BJ (cell line): ENCODE measurements around the gene GRIK1. TPM values are rescaled to one million over a fixed set of nuclear protein-coding genes. Genes with fewer than 3 reads are reported as not detected.

Experiments used
- CTCF ChIA-PET: fragments of 350-600 bp; formaldehyde crosslinking; extraction: SDS; loops from one replicate; lab custom pipeline; 2021; ENCODE audit warnings: antibody characterized with exemption, inconsistent platforms; lab: Yijun Ruan, JAX
- POLR2A ChIA-PET: fragments of 300-600 bp; sonication (Branson Sonifier 250); formaldehyde crosslinking; extraction: SDS; loops from one replicate; lab custom pipeline; 2021; ENCODE audit warnings: antibody characterized with exemption; lab: Charles Lee
- DNase-seq: peaks from one replicate; pipeline ENCODE4 v3.0.0-alpha.2; 2011; ENCODE audit warnings: low read depth
- H3K27me3 ChIP-seq: 2 replicates; pipeline ENCODE4 v1.6.0; 2011; ENCODE audit warnings: low read length; ENCODE audit not compliant: control insufficient read depth, insufficient read depth
- H3K36me3 ChIP-seq: 2 replicates; pipeline ENCODE4 v1.5.1; 2011; ENCODE audit warnings: low read length; ENCODE audit not compliant: control insufficient read depth, insufficient read depth
- H3K4me3 ChIP-seq: 2 replicates; pipeline ENCODE4 v1.5.1; 2011; ENCODE audit warnings: low read depth, mild to moderate bottlenecking, control low read depth, low read length
- CTCF ChIP-seq: IDR thresholded peaks from 2 replicates; pipeline ENCODE4 v1.5.1; 2011; ENCODE audit warnings: low read depth, mild to moderate bottlenecking, control low read depth, inconsistent platforms, low read length, moderate library complexity; ENCODE audit not compliant: insufficient read depth
- polyA plus RNA-seq: library from polyadenylated mRNA; depleted of rRNA; stranded (reverse); fragments of >200 nt; gene quantifications from 2 replicates; pipeline ENCODE4 v1.2.3, GENCODE V29; 2011

Gene GRIK1
- polyA plus RNA-seq, 1 experiment = 0.04 TPM

GRCh38 chr21:29524055-29524454 is 415.7 kb downstream of the GRIK1 start:
- Histone ChIP-seq H3K4me3 (no peak overlapping the region), H3K27me3 (no peaks in the 10 kb centered on the region), H3K36me3 (no peaks in the 10 kb centered on the region)
- TF ChIP-seq CTCF = no peak
- no peak for DNase-seq
- POLR2A ChIA-PET = interaction anchor here (0.6 kb wide), 1 partner anchor 23 kb away, joined by 4 read pairs; no protein-coding TSS in a partner anchor
- CTCF ChIA-PET = interaction anchor here (0.9 to 1.3 kb wide), 2 partner anchors 24 to 28 kb away, joined by 3 read pairs; no protein-coding TSS in a partner anchor

GRCh38 chr21:29523646-29524045 is 416.1 kb downstream of the GRIK1 start:
- ChIA-PET POLR2A (interaction anchor here (0.6 kb wide), 1 partner anchor 23 kb away, joined by 4 read pairs; no protein-coding TSS in a partner anchor), CTCF (interaction anchor here (0.9 to 1.3 kb wide), 2 partner anchors 24 to 28 kb away, joined by 3 read pairs; no protein-coding TSS in a partner anchor)
- Histone ChIP-seq H3K36me3 (no peaks in the 10 kb centered on the region), H3K27me3 (no peaks in the 10 kb centered on the region), H3K4me3 (no peak overlapping the region)
- no peak for TF ChIP-seq CTCF
- no peak for DNase-seq

DNA sequence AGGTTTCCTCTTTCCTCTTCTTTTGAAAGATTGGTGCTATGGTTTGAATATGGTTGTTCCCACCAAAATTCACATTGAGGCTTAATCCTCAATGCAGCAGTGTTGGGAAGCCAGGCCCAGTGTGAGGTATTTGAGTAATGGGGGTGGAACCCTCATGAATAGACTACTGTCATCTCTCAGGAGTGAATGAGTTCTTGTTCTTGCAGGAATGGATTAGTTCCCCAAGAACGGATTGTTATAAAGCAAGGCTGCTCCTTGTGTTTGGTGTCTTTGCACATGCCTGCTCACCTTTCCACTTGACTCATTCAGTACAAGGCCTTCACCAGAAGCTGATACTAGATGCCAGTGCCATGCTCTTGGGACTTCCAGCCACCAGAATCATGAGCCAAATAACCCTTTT is 417.9 kb downstream of the GRIK1 start:
- CTCF ChIA-PET = no interaction called here
- no peak for DNase-seq
- H3K27me3 ChIP-seq = no peaks in the 10 kb centered on the region
- no peak overlapping the region for H3K4me3 ChIP-seq
- no peak for TF ChIP-seq CTCF
- POLR2A ChIA-PET = no interaction called here
- H3K36me3 ChIP-seq = no peaks in the 10 kb centered on the region

- H3K27me3 ChIP-seq = no peaks in the 10 kb centered on the region
- ChIA-PET POLR2A (no interaction called here), CTCF (no interaction called here)
These were observed 419.6 kb downstream of the GRIK1 start for GRCh38 chr21:29520171-29520570.

GRCh38 chr21:29514652-29515247 is 425.0 kb downstream of the GRIK1 start:
- Histone ChIP-seq H3K27me3 (no peaks in the 10 kb centered on the region), H3K4me3 (no peak overlapping the region), H3K36me3 (no peaks in the 10 kb centered on the region)
- ChIA-PET POLR2A (no interaction called here), CTCF (no interaction called here)
- no peak for DNase-seq
- TF ChIP-seq CTCF = no peak

More at GRCh38 chr21:29520171-29520570, 419.6 kb downstream of the GRIK1 start:
- no peaks in the 10 kb centered on the region for H3K36me3 ChIP-seq
- no peak for TF ChIP-seq CTCF
- no peak for DNase-seq
- H3K4me3 ChIP-seq = no peak overlapping the region
